NCI-H1930 (cell line): Measurements from ENCODE around the gene PTPRG.

Experiments
- DNase-seq, 2 experiments: peaks; one replicate each; lab custom pipeline; 2025; lab: John Stamatoyannopoulos, UW

PTPRG gene

GRCh38 chr3:62149962-62150361 is 588.6 kb downstream of the PTPRG start:
- DNase-seq, result no peak

- DNase-seq, result no peak
Measured at GRCh38 chr3:62151591-62151990, 590.2 kb downstream of the PTPRG start.

GRCh38 chr3:62153231-62153630 is 591.9 kb downstream of the PTPRG start:
- DNase-seq, result no peak

- DNase-seq, result no peak
Measured at GRCh38 chr3:62154457-62155148, 593.2 kb downstream of the PTPRG start.

- no peak for DNase-seq
Measured at GRCh38 chr3:62159056-62159708, 597.8 kb downstream of the PTPRG start.

- DNase-seq, result no peak
Measured at GRCh38 chr3:62159709-62160092, 598.3 kb downstream of the PTPRG start.

- no peak for DNase-seq
Measured at GRCh38 chr3:62161371-62161770, 600.0 kb downstream of the PTPRG start.

- no peak for DNase-seq
Measured at GRCh38 chr3:62164196-62164595, 602.8 kb downstream of the PTPRG start.

GRCh38 chr3:62164746-62165145 is 603.4 kb downstream of the PTPRG start:
- no peak for DNase-seq

GRCh38 chr3:62167566-62168262 is 606.3 kb downstream of the PTPRG start:
- no peak for DNase-seq

GRCh38 chr3:62168356-62168755 is 607.0 kb downstream of the PTPRG start:
- DNase-seq, result no peak

GRCh38 chr3:62169906-62170660 is 608.7 kb downstream of the PTPRG start:
- no peak for DNase-seq

GRCh38 chr3:62171789-62172188 is 610.4 kb downstream of the PTPRG start:
- no peak for DNase-seq

- DNase-seq, result no peak
Measured at GRCh38 chr3:62172199-62172598, 610.8 kb downstream of the PTPRG start.

- DNase-seq, result no peak
Measured at GRCh38 chr3:62173939-62174515, 612.7 kb downstream of the PTPRG start.

- no peak for DNase-seq
Measured at GRCh38 chr3:62175161-62175560, 613.8 kb downstream of the PTPRG start.

GRCh38 chr3:62178032-62178431 is 616.7 kb downstream of the PTPRG start:
- DNase-seq, result no peak

GRCh38 chr3:62178739-62179600 is 617.6 kb downstream of the PTPRG start:
- no peak for DNase-seq

GRCh38 chr3:62180514-62180913 is 619.1 kb downstream of the PTPRG start:
- DNase-seq, result no peak

GRCh38 chr3:62183087-62183486 is 621.7 kb downstream of the PTPRG start:
- no peak for DNase-seq

- DNase-seq, result no peak
Measured at GRCh38 chr3:62183969-62184368, 622.6 kb downstream of the PTPRG start.
